ENCODE results near the gene COL5A1.

The COL5A1 gene

DNA sequence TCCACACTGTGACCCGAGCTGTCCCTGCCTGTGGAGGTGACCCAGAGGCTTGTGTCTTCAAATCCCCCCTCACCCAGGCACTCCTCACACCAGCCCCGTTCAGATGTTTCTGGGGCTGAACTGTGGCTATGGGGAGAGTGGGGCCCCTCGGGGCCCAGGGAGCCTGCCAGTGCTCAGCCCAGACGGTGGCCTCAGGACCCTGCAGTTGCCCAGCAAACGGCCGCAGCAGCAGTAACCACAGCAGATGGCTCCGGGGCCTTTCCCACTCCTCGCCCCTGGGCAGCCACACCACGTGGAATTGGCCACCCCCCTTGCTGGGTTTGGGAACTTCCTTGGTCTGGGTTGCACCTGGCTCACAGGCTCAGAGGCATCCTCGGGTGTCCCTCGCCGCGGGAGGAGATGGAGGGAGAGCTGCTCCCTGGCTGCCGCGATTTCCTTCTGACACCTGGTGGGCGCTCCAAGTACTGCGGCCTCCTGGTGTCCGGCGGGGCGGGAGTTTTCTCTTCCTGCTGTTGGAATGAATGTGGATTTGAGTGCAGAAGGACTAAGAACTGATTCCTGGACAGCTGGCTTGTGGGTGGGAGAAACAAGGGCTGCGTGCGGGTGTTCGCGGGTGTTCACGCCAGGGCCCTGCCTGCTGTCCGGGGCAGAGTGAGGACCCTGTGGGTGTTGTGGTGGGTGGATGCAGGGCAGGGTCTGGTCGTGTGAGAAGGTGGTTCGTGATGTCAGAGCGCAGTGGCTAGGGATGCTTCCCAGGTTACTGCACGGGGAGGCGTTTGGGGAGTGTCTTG is 97.5 kb downstream of the COL5A1 start:
- no peak overlapping the region for H3K4me3 ChIP-seq (ENCODE audit: low read length)
- DNase-seq (ENCODE audit: low read depth) = no peak
- TF ChIP-seq, protein P1, sequence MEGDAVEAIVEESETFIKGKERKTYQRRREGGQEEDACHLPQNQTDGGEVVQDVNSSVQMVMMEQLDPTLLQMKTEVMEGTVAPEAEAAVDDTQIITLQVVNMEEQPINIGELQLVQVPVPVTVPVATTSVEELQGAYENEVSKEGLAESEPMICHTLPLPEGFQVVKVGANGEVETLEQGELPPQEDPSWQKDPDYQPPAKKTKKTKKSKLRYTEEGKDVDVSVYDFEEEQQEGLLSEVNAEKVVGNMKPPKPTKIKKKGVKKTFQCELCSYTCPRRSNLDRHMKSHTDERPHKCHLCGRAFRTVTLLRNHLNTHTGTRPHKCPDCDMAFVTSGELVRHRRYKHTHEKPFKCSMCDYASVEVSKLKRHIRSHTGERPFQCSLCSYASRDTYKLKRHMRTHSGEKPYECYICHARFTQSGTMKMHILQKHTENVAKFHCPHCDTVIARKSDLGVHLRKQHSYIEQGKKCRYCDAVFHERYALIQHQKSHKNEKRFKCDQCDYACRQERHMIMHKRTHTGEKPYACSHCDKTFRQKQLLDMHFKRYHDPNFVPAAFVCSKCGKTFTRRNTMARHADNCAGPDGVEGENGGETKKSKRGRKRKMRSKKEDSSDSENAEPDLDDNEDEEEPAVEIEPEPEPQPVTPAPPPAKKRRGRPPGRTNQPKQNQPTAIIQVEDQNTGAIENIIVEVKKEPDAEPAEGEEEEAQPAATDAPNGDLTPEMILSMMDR (conservative IDR thresholded peaks at IDR 0.05; ENCODE audit: low read depth, low read length) = peak; percentile 78

DNA sequence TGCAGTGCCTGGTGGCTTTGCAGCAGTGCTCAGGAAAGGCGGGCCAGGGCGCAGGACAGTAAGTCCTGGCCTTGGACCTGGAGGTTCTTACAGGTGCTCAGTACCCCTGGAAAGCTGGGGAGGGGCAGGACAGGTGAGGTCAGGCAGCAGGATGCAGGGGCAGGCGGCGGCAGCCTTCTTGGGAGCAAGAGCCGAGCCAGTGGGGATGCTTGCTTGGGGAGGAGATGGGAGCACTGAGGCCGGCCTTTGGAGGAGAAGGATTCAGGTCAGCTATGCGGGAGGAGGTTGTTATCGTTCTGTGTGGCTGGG is 98.0 kb downstream of the COL5A1 start:
- no peak overlapping the region for H3K4me3 ChIP-seq (ENCODE audit: low read length)
- TF ChIP-seq, protein P1 (conservative IDR thresholded peaks at IDR 0.05; ENCODE audit: low read depth, low read length) = no peak
- no peak for DNase-seq (ENCODE audit: low read depth)

DNA sequence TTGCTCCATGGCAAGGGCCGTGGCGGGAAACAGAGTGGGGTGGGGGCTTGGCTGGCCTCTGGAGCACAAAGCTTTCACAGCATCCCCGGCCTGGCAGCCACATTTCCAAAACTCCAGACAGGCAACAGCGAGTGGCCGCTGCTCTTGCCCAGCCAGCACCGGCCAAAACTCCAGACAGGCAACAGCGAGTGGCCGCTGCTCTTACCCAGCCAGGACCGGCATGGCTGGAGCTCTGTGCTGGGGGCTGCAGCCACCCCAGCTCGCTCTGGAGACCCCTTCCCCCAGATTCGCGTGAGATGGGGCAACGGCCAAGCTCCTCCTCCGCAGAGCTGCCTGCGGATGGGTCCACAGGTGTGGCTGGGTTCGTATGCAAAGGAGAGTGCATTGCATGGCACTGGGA is 98.5 kb downstream of the COL5A1 start:
- TF ChIP-seq, protein P1 (conservative IDR thresholded peaks at IDR 0.05; ENCODE audit: low read depth, low read length) = no peak
- H3K4me3 ChIP-seq (ENCODE audit: low read length) = no peak overlapping the region
- DNase-seq (ENCODE audit: low read depth) = no peak

DNA sequence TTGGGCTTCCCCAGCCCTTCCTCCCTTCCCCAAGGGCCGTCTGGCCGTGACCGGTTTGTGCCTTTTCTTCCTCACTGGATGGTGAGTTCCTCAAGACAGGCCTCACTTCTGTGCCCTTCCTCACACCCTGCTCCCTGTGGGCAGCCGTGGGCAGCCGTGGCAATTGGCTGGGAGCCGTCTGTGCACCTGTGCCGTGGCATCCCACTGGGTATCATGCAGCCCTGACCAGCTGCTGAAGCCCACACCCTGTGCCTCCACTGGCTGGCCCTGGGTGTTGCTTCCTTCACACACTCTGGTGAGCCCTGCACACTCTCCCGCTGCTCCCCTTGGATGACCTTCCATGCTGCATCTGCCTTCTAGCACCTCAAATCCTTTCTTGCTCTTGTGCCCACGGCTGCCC is 100.2 kb downstream of the COL5A1 start:
- DNase-seq (ENCODE audit: low read depth) = no peak
- H3K4me3 ChIP-seq (ENCODE audit: low read length) = no peak overlapping the region
- TF ChIP-seq, protein P1 (conservative IDR thresholded peaks at IDR 0.05; ENCODE audit: low read depth, low read length) = no peak

DNA sequence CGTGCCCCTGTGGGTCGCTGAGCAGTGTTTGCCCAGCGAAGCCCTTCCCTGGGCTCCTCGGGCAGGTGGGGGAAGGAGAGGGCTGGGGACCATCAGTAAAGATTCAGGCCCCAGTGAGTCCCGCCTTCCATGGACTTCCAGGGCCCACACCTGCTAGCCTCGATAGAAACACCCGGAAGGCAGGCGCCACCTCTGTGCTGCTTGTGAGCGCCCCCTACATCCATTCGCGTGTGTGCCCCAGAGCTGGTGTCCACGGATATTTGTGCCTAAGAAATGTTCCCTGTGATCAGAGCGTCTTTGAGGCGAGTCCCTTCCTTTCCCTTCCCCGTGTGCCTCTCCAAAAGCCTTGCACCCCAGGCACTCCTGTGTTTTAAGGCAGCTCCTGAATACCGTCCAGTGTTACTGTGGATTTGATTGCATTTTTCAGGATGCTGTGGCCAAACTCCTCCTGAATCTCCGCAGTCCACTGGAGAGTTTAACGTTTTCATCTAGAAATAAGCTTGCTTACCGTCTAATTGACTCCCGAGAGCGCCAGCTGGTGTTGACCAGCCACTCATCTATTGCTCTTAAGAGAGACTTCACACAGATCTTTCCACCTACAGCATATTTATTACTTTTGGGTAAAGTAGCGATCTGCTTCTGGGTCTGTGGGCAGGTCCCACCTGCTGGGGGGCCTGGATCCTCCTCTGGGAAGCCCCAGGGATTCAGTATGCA is 101.4 kb downstream of the COL5A1 start:
- TF ChIP-seq, protein P1 (conservative IDR thresholded peaks at IDR 0.05; ENCODE audit: low read depth, low read length) = no peak
- no peak for DNase-seq (ENCODE audit: low read depth)
- H3K4me3 ChIP-seq (ENCODE audit: low read length) = no peak overlapping the region

DNA sequence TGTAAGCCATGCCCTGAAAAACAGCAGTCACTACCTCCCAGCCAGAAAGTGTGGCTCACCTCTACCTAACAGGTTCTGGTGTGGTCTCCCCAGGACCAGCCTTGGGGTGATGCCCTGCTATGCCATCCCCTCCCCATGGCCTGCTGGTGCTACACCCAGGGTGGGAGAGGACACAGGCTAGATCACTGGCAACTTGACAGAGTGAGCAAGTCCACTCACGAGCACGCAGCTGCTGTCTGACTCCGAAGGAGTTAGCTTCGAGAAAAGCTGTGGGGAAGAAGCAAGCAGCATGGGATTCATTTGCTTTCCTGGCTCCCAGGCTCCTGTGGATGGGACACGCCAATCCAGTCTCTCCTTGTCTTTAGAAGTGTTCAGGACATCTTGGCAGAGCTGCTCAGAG is 102.2 kb downstream of the COL5A1 start:
- no peak overlapping the region for H3K4me3 ChIP-seq (ENCODE audit: low read length)
- TF ChIP-seq, protein P1 (conservative IDR thresholded peaks at IDR 0.05; ENCODE audit: low read depth, low read length) = no peak
- DNase-seq (ENCODE audit: low read depth) = no peak
